A673 (cell line): Measurements from ENCODE around the gene ZNF202. TPM values are rescaled to one million over a fixed set of nuclear protein-coding genes. Genes with fewer than 3 reads are reported as not detected.

Experiments
- BruUV-seq: library from RNA; stranded (reverse); fragments of 400-500 nt; replicated peaks from 2 replicates; lab custom pipeline; 2021; lab: Mats Ljungman, UMichigan
- CTCF ChIA-PET: fragments of 300-600 bp; sonication (Branson Sonifier 250); formaldehyde crosslinking; loops from one replicate; lab custom pipeline; 2022; ENCODE audit warnings: antibody characterized with exemption; lab: Charles Lee
- POLR2A ChIA-PET: fragments of 300-600 bp; sonication (Branson Sonifier 250); formaldehyde crosslinking; loops from one replicate; lab custom pipeline; 2022; ENCODE audit warnings: antibody characterized with exemption; ENCODE audit not compliant: low non-redundant PET; lab: Charles Lee
- DNase-seq: peaks from one replicate; pipeline ENCODE4 v3.0.0-alpha.2; 2015; ENCODE audit warnings: low spot score
- H3K27ac ChIP-seq: fragments of 200-600 bp; sonication (generic); 2 replicates; pipeline ENCODE4 v1.5.1; 2016; ENCODE audit warnings: mixed run types, low read depth, mild to moderate bottlenecking, mixed read lengths, antibody characterized with exemption, low read length; ENCODE audit not compliant: poor library complexity, severe bottlenecking
- H3K27me3 ChIP-seq: fragments of 200-600 bp; sonication (generic); replicated peaks from 2 replicates; pipeline ENCODE4 v1.6.1; 2017; ENCODE audit warnings: mixed run types, low read depth, mild to moderate bottlenecking, mixed read lengths, antibody characterized with exemption, low read length; ENCODE audit not compliant: insufficient read depth, poor library complexity
- H3K36me3 ChIP-seq: fragments of 200-600 bp; sonication (generic); 2 replicates; pipeline ENCODE4 v1.6.1; 2016; ENCODE audit warnings: mixed run types, mild to moderate bottlenecking, mixed read lengths, antibody characterized with exemption, low read length; ENCODE audit not compliant: insufficient read depth, poor library complexity, severe bottlenecking
- H3K4me1 ChIP-seq: fragments of 200-600 bp; sonication (generic); 2 replicates; pipeline ENCODE4 v1.6.1; 2017; ENCODE audit warnings: mixed run types, mild to moderate bottlenecking, mixed read lengths, antibody characterized with exemption, low read length; ENCODE audit not compliant: insufficient read depth, poor library complexity, severe bottlenecking
- H3K4me3 ChIP-seq: fragments of 200-600 bp; sonication (generic); 2 replicates; pipeline ENCODE4 v1.5.1; 2016; ENCODE audit warnings: low read depth, mixed run types, mild to moderate bottlenecking, mixed read lengths, low read length; ENCODE audit not compliant: poor library complexity, severe bottlenecking
- H3K9me3 ChIP-seq: fragments of 200-600 bp; sonication (generic); 2 replicates; pipeline ENCODE4 v1.6.1; 2016; ENCODE audit warnings: mixed run types, low read depth, mild to moderate bottlenecking, mixed read lengths, antibody characterized with exemption, low read length; ENCODE audit not compliant: poor library complexity, severe bottlenecking
- CTCF ChIP-seq: fragments of 300-800, 200-600 bp; sonication (generic); conservative IDR thresholded peaks from 2 replicates; pipeline ENCODE4 v1.5.1; 2017; ENCODE audit warnings: low read depth, mild to moderate bottlenecking, antibody characterized with exemption, low read length, moderate library complexity, mixed read lengths
- EZH2 ChIP-seq: fragments of 200-600 bp; sonication (generic); IDR thresholded peaks from 2 replicates; pipeline ENCODE4 v1.6.1; 2017; ENCODE audit warnings: borderline replicate concordance, low read depth, mild to moderate bottlenecking, mixed read lengths, antibody characterized with exemption, low read length; ENCODE audit not compliant: poor library complexity, severe bottlenecking
- intact Hi-C: fragments of 100-400 bp; cut with micrococcal nuclease; formaldehyde crosslinking; loops from one replicate; pipeline ENCODE4 v1.10.0; 2022; ENCODE audit not compliant: unreplicated experiment
- total RNA-seq: library from RNA; stranded (reverse); gene quantifications from 2 replicates; pipeline ENCODE4 v1.2.3, GENCODE V29; 2021

The ZNF202 gene
- total RNA-seq, 1 experiment from 2014 or later: 28.5 TPM

- H3K4me3 ChIP-seq: no peak overlapping the region
- ChIA-PET CTCF (no interaction called here), POLR2A (no interaction called here)
- H3K4me1 ChIP-seq: no peaks in the 10 kb centered on the region
- H3K27ac ChIP-seq: no peak overlapping the region
- peaks cover 4% of the 10 kb centered on the region for H3K9me3 ChIP-seq
- no peak for DNase-seq
- H3K27me3 ChIP-seq: no peaks in the 10 kb centered on the region
- H3K36me3 ChIP-seq: no peaks in the 10 kb centered on the region
- no TSS peak for BruUV-seq
- intact Hi-C loops: no loop called here
- TF ChIP-seq EZH2: no peak
- no peak for TF ChIP-seq CTCF
These were observed 24.1 kb upstream of the ZNF202 start for GRCh38 chr11:123765601-123766000.

- Histone ChIP-seq H3K9me3 (peaks cover 4% of the 10 kb centered on the region), H3K4me3 (no peak overlapping the region)
- BruUV-seq: no TSS peak
These were observed 21.0 kb upstream of the ZNF202 start for GRCh38 chr11:123762422-123762821.

GRCh38 chr11:123760894-123761293 lies 19.4 kb upstream of the ZNF202 start:
- CTCF ChIA-PET: no interaction called here
- no peak overlapping the region for H3K27ac ChIP-seq
- intact Hi-C loops: no loop called here

More at GRCh38 chr11:123762422-123762821, 21.0 kb upstream of the ZNF202 start:
- intact Hi-C loops: no loop called here
- Histone ChIP-seq H3K4me1 (no peaks in the 10 kb centered on the region), H3K27me3 (peaks cover 4% of the 10 kb centered on the region), H3K36me3 (no peaks in the 10 kb centered on the region), H3K27ac (no peak overlapping the region)
- no peak for TF ChIP-seq CTCF
- TF ChIP-seq EZH2: no peak
- DNase-seq: no peak
- CTCF ChIA-PET: no interaction called here
- POLR2A ChIA-PET: no interaction called here

More at GRCh38 chr11:123760894-123761293, 19.4 kb upstream of the ZNF202 start:
- BruUV-seq: no TSS peak
- POLR2A ChIA-PET: no interaction called here
- H3K9me3 ChIP-seq: peaks cover 4% of the 10 kb centered on the region
- no peak overlapping the region for H3K4me3 ChIP-seq
- H3K4me1 ChIP-seq: no peaks in the 10 kb centered on the region
- no peak for DNase-seq
- TF ChIP-seq EZH2 (no peak), CTCF (no peak)
- peaks cover 9% of the 10 kb centered on the region for H3K27me3 ChIP-seq
- no peaks in the 10 kb centered on the region for H3K36me3 ChIP-seq
